Spleen (tissue), 11 donors: ENCODE results near the gene LCLAT1. TPM values are rescaled to one million over a fixed set of nuclear protein-coding genes. Genes with fewer than 3 reads are reported as not detected.
A peak's percentile ranks its signal among the peaks of the same experiment; 100 is the strongest.

Source experiments
- DNase-seq: peaks from one replicate; pipeline ENCODE4 v3.0.0-alpha.2; 2020
- H3K27ac ChIP-seq, 8 donors: fragments of 200-600 bp; sonication (generic) in 7 of 8; 1 replicate in 4 of 8; 2 replicates in 4 of 8; pipeline versions ENCODE4 v1.5.0 to v1.8.0; 2016 to 2021; ENCODE audit warnings: inconsistent platforms in 4 of 8, mild to moderate bottlenecking in 4 of 8, moderate library complexity in 1 of 8
- H3K27me3 ChIP-seq, 7 donors: fragments of 200-600 bp; sonication (generic) in 6 of 7; replicated peaks in 1 of 7; 1 replicate in 4 of 7; 2 replicates in 3 of 7; pipeline versions ENCODE4 v1.5.0 to v1.8.0; 2016 to 2021; ENCODE audit warnings: inconsistent platforms in 3 of 7, mild to moderate bottlenecking in 1 of 7
- H3K36me3 ChIP-seq, 6 donors: fragments of 200-600 bp; sonication (generic) in 5 of 6; 1 replicate in 4 of 6; 2 replicates in 2 of 6; pipeline versions ENCODE4 v1.5.0 to v1.8.0; 2016 to 2021; ENCODE audit warnings: inconsistent platforms in 2 of 6
- H3K4me1 ChIP-seq, 6 donors: fragments of 200-600 bp; sonication (generic) in 5 of 6; 1 replicate in 3 of 6; 2 replicates in 3 of 6; pipeline versions ENCODE4 v1.5.0 to v1.8.0; 2016 to 2021; ENCODE audit warnings: inconsistent platforms in 3 of 6
- H3K4me3 ChIP-seq, 8 donors: fragments of 200-600 bp; sonication (generic) in 7 of 8; 1 replicate in 4 of 8; 2 replicates in 4 of 8; pipeline versions ENCODE4 v1.5.0 to v1.8.0; 2016 to 2021; ENCODE audit warnings: inconsistent platforms in 4 of 8, mild to moderate bottlenecking in 4 of 8, moderate library complexity in 2 of 8
- H3K9me3 ChIP-seq, 8 donors: fragments of 200-600 bp; sonication (generic) in 7 of 8; 1 replicate in 4 of 8; 2 replicates in 4 of 8; pipeline versions ENCODE4 v1.5.0 to v1.8.0; 2016 to 2021; ENCODE audit warnings: inconsistent platforms in 4 of 8
- POLR2A ChIP-seq, 3 donors: fragments of 450-650 bp; IDR thresholded peaks; one replicate each; pipeline ENCODE4 v1.5.1; 2017; ENCODE audit warnings: antibody characterized with exemption in 3 of 3, mild to moderate bottlenecking in 1 of 3
- POLR2AphosphoS5 ChIP-seq, 3 donors: sonication (generic); formaldehyde crosslinking; IDR thresholded peaks; one replicate each; pipeline ENCODE4 v1.5.1; 2017; ENCODE audit warnings: antibody characterized with exemption in 3 of 3
- WGBS, 5 donors: extraction: QIAGEN DNeasy Blood & Tissue Kit in 3 of 5; methylation state at CpG; one replicate each; pipeline versions ENCODE4 v1.1.5 to v1.1.7; 2013 to 2018; 5-methylcytosine and 5-hydroxymethylcytosine counted together
- intact Hi-C: fragments of 100-400 bp; cut with DNase I; formaldehyde crosslinking; loops from one replicate; pipeline ENCODE4 v1.15.0; 2023; ENCODE audit warnings: low total_unique reads
- polyA plus RNA-seq, 3 donors: library from polyadenylated mRNA; stranded (reverse); fragments of 200-250 nt; gene quantifications; one replicate each; pipeline ENCODE4 v1.2.1, GENCODE V29; 2013
- total RNA-seq, 7 donors: library from RNA; depleted of rRNA in 3 of 7; stranded (reverse); fragments of >200 nt in 3 of 7; fragmentation: NEBNext Ultra II Directional in 4 of 7; extraction: Animal tissue kit (Norgen Biotek cat#: 25700) in 4 of 7; gene quantifications; one replicate each; pipeline versions ENCODE4 v1.1.0 to v1.2.1, GENCODE V29; 2016 to 2021
- TF ChIP-seq, protein P1 (sequence below), 11 experiments: fragments of 200-600 bp in 7 of 11; fragments of 450-650 bp in 4 of 11; sonication (generic) in 4 of 11; IDR thresholded peaks in 8 of 11; conservative IDR thresholded peaks in 3 of 11; 1 replicate in 7 of 11; 2 replicates in 4 of 11; pipeline versions ENCODE4 v1.4.0 to v1.8.0; 2016 to 2021; ENCODE audit warnings: antibody characterized with exemption in 11 of 11, inconsistent platforms in 4 of 11, mild to moderate bottlenecking in 1 of 11
- donor health status: healthy with polysubstance abuse.
- donor health status: DM: no; HTN: no; CAD: no; lungs with moderate emphysema.
- donor health status: DM: no; HTN: no; CAD: no.
- donor health status: Bipolar disorder and iron deficiency.
- donor health status: healthy.
- donor health status: DM: no; HTN: no; CAD: no.
- donor health status: DM: yes; HTN: yes; CAD: no.

LCLAT1 gene
- total and polyA plus RNA-seq, 10 donors, result 1.9 to 23.3 (median 13.8) TPM

DNA sequence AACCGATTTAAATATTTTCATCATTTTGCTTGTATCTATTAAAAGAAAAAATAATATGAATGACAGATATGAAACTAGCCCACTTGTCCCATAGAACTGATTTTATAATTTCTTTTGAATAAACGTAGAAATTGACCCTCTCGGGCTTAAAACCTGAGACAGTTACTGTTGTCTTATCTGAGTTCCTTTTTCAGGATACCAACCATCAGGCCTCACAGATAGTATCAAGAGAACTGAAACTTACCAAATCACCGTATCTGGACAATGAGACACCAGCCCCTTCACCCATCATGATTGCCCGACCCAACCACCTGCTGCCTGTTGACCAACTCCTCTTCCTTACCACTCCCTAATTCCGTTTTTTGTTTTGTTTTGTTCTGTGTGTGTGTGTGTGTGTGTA is 53.7 kb downstream of the LCLAT1 start:
- H3K27ac ChIP-seq, result no peak overlapping the region
- 93 to 97% (median 95%) methylated on average over 6 of the region's 6 CpGs for WGBS, 5 donors
- no peaks in the 10 kb centered on the region for H3K27me3 ChIP-seq
- H3K36me3 ChIP-seq, result peaks cover 0 to 23% (median 0%) of the 10 kb centered on the region in 6 donors
- no peak for DNase-seq
- peaks cover 10 to 73% (median 63%) of the 10 kb centered on the region in 8 donors for H3K9me3 ChIP-seq
- TF ChIP-seq, protein P1, sequence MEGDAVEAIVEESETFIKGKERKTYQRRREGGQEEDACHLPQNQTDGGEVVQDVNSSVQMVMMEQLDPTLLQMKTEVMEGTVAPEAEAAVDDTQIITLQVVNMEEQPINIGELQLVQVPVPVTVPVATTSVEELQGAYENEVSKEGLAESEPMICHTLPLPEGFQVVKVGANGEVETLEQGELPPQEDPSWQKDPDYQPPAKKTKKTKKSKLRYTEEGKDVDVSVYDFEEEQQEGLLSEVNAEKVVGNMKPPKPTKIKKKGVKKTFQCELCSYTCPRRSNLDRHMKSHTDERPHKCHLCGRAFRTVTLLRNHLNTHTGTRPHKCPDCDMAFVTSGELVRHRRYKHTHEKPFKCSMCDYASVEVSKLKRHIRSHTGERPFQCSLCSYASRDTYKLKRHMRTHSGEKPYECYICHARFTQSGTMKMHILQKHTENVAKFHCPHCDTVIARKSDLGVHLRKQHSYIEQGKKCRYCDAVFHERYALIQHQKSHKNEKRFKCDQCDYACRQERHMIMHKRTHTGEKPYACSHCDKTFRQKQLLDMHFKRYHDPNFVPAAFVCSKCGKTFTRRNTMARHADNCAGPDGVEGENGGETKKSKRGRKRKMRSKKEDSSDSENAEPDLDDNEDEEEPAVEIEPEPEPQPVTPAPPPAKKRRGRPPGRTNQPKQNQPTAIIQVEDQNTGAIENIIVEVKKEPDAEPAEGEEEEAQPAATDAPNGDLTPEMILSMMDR (IDR thresholded peaks at IDR 0.05 in 8 of 11, conservative IDR thresholded peaks at IDR 0.05 in 3 of 11), result no peak
- TF ChIP-seq POLR2A (IDR thresholded peaks at IDR 0.05), result no peak
- no peak for TF ChIP-seq POLR2AphosphoS5 (IDR thresholded peaks at IDR 0.05)
- peaks cover 6 to 46% (median 31%) of the 10 kb centered on the region in 6 donors for H3K4me1 ChIP-seq
- intact Hi-C loops, result no loop called here
- no peak overlapping the region for H3K4me3 ChIP-seq

DNA sequence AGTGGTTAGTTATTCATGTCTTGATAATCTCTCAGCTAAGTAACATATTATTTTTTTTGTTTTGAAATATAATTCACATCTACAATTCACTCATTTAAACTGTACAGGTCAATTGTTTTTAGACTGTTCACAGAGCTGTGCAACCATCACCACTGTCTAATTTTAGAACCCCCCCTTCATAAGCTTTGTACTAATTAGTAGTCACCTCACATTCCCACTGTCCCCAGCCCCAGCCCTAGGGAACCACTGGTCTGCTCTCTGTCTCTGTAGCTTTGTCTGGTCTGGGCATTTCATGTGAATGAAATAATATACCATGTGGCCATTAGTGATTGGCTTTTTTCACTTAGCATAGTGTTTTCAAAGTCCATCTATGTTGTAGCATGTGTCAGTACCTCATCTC is 55.3 kb downstream of the LCLAT1 start:
- peaks cover 10 to 57% (median 49%) of the 10 kb centered on the region in 8 donors for H3K9me3 ChIP-seq
- H3K27ac ChIP-seq, result peak overlapping the region in 4 of 8 donors; percentile 60 to 84 (median 82)
- H3K27me3 ChIP-seq, result no peaks in the 10 kb centered on the region
- no peak overlapping the region for H3K4me3 ChIP-seq
- no peak for DNase-seq
- intact Hi-C loops, result no loop called here
- peaks cover 0 to 23% (median 0%) of the 10 kb centered on the region in 6 donors for H3K36me3 ChIP-seq
- TF ChIP-seq, protein P1 (IDR thresholded peaks at IDR 0.05 in 8 of 11, conservative IDR thresholded peaks at IDR 0.05 in 3 of 11), result no peak
- peaks cover 6 to 46% (median 31%) of the 10 kb centered on the region in 6 donors for H3K4me1 ChIP-seq

DNA sequence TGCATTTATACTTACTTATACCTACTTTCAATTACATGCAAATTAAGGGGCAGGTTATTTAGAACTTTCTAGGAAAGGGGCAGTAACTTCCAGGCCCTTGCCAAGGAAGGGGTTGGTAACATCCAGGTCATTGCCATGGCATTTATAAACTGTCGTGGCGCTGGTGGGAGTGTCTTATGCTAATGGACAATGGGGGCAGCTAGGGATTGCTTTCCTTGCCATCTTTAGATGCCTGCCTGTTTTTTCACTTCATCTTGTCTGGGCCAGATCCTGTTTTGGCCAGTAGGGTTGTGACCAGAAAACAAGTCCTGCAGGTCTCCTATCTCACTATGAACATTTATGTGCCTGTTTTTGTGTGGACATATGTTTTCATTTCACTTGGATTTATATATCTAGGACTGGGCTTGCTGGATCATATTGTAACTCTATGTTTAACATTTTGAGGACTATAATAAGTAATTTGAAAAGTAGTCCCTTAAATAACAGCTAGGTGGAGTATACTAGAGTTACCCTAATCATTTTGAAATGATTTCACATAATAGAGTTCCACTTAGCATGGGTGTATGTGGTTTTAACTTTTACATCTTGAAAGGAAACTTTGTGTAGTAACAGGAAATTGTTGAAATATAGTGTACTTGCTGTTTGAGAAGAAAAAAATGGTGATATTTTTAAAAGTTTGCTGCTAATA is 56.1 kb downstream of the LCLAT1 start:
- Histone ChIP-seq H3K36me3 (peaks cover 0 to 19% (median 0%) of the 10 kb centered on the region in 6 donors), H3K9me3 (peaks cover 6 to 57% (median 45%) of the 10 kb centered on the region in 8 donors), H3K4me1 (peaks cover 6 to 46% (median 31%) of the 10 kb centered on the region in 6 donors), H3K27me3 (no peaks in the 10 kb centered on the region), H3K4me3 (peak overlapping the region in 1 of 8 donors; percentile 25), H3K27ac (peak overlapping the region; percentile 4 to 86 (median 76))
- no peak for DNase-seq
- 78 to 90% (median 85%) methylated on average over 2 of the region's 2 CpGs for WGBS, 5 donors
- no peak for TF ChIP-seq POLR2A (IDR thresholded peaks at IDR 0.05)
- TF ChIP-seq, protein P1 (IDR thresholded peaks at IDR 0.05 in 8 of 11, conservative IDR thresholded peaks at IDR 0.05 in 3 of 11), result peak in 8 of 11 experiments; percentile 14 to 56 (median 40)
- TF ChIP-seq POLR2AphosphoS5 (IDR thresholded peaks at IDR 0.05), result no peak
- intact Hi-C loops, result no loop called here

DNA sequence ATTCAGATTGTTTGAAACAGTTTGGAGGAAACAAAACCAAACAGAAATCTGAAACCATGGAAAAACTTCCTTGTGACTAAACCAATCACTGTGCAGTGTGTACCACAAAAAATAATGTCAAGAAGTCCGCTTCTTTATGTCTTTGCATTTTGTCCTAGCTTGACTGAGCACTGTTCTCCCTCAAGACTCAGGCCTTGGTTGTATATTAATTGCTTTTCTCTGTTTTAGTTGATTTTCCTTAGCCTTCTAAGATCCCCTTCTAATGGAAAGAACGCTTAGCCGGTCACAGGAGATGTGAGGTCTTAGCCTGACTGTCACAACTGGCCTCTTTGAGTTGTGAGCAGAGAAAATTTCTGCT is 56.6 kb downstream of the LCLAT1 start:
- 46 to 58% (median 51%) methylated on average over 3 of the region's 3 CpGs for WGBS, 5 donors
- intact Hi-C loops, result no loop called here
- Histone ChIP-seq H3K27ac (peak overlapping the region in 7 of 8 donors; percentile 60 to 86 (median 80)), H3K4me1 (peaks cover 6 to 46% (median 31%) of the 10 kb centered on the region in 6 donors), H3K4me3 (peak overlapping the region in 1 of 8 donors; percentile 25), H3K9me3 (peaks cover 4 to 57% (median 42%) of the 10 kb centered on the region in 8 donors), H3K27me3 (no peaks in the 10 kb centered on the region), H3K36me3 (peaks cover 0 to 17% (median 0%) of the 10 kb centered on the region in 6 donors)
- DNase-seq, result no peak
- no peak for TF ChIP-seq POLR2A (IDR thresholded peaks at IDR 0.05)
- TF ChIP-seq, protein P1 (IDR thresholded peaks at IDR 0.05 in 8 of 11, conservative IDR thresholded peaks at IDR 0.05 in 3 of 11), result no peak
- TF ChIP-seq POLR2AphosphoS5 (IDR thresholded peaks at IDR 0.05), result no peak
